Heart left ventricle (tissue), 13 donors: ENCODE measurements around the gene PSMD13.
"Not testable (repeated sequence)": the region's sequence is repeated elsewhere in the genome, so short reads cannot be mapped to it uniquely, and the experiment has no call there.

Experiments used
- CTCF ChIP-seq, 12 donors: fragments of 200-600 bp; sonication (generic) in 4 of 12; IDR thresholded peaks; one replicate each; pipeline versions ENCODE4 v1.5.0 to v1.8.0; 2018 to 2022; ENCODE audit warnings: antibody characterized with exemption in 12 of 12, mild to moderate bottlenecking in 5 of 12
- POLR2A ChIP-seq, 2 donors: fragments of 450-650 bp; IDR thresholded peaks; one replicate each; pipeline ENCODE4 v1.6.1; 2017; ENCODE audit warnings: antibody characterized with exemption in 2 of 2, mild to moderate bottlenecking in 2 of 2, moderate library complexity in 2 of 2
- donor health status: ischemic (EF 13 %, LVEDD 7.1; RV severe dilation, severe dysfunction).
- donor health status: DM: no; HTN: yes; CAD: no.
- donor health status: DM: no; HTN: no; CAD: no.
- donor health status: ischemic (EF 25% LVEDD 6.9; RV normal size, moderate dysfunction).
- donor health status: ischemic (EF 25% LVEDD 5.7; RV mildly dilated, moderate dysfunction).
- donor health status: ischemic (EF 35%, LVEDD 5.7; RV mildly dilated, moderate dysfunction).
- donor health status: nonischemic (EF 11% LVEDD 7.7; RV severe dilation, severe dysfunction).
- donor health status: DM: yes; HTN: yes; CAD: no.
- donor health status: PGD.
- donor health status: ischemic (EF 29% LVEDD 5.4; RV normal size, mild dysfunction).
- donor health status: nonischemic (EF 23%, LVEDD 6.1; RV moderate dilation, normal function).

GRCh38 chr11:193481-193880 lies 43.3 kb upstream of the PSMD13 start:
- TF ChIP-seq CTCF, POLR2A (IDR thresholded peaks at IDR 0.05): not testable (repeated sequence)
